HUES6 (cell line): ENCODE measurements around the gene TMEM128.
"Not testable (repeated sequence)": the region's sequence is repeated elsewhere in the genome, so short reads cannot be mapped to it uniquely, and the experiment has no call there.

Experiments used
- H3K27ac ChIP-seq: 2 replicates; pipeline ENCODE4 v1.7.0; 2013; ENCODE audit warnings: low read depth, mild to moderate bottlenecking, low read length, inconsistent platforms
- H3K27me3 ChIP-seq: 2 replicates; pipeline ENCODE4 v1.6.1; 2013; ENCODE audit warnings: low read length; ENCODE audit not compliant: control insufficient read depth, insufficient read depth
- H3K36me3 ChIP-seq: 2 replicates; pipeline ENCODE4 v1.6.1; 2013; ENCODE audit warnings: low read length; ENCODE audit not compliant: control insufficient read depth, insufficient read depth
- H3K4me1 ChIP-seq: 2 replicates; pipeline ENCODE4 v1.6.1; 2013; ENCODE audit warnings: low read length; ENCODE audit not compliant: control insufficient read depth, insufficient read depth
- H3K4me3 ChIP-seq: 2 replicates; pipeline ENCODE4 v1.5.1; 2013; ENCODE audit warnings: low read depth, low read length
- H3K9ac ChIP-seq: one replicate; pipeline ENCODE4 v1.6.1; 2013; ENCODE audit warnings: mild to moderate bottlenecking, low read length
- H3K9me3 ChIP-seq: 2 replicates; pipeline ENCODE4 v1.6.1; 2013; ENCODE audit warnings: low read depth, low read length; ENCODE audit not compliant: control insufficient read depth, insufficient read depth

Gene TMEM128

GRCh38 chr4:4254666-4255065, 6.6 kb upstream of the TMEM128 start:
- Histone ChIP-seq H3K4me3 (no peak overlapping the region), H3K9me3 (no peaks in the 10 kb centered on the region), H3K4me1 (no peaks in the 10 kb centered on the region)

GRCh38 chr4:4254199-4254598, 6.2 kb upstream of the TMEM128 start:
- no peaks in the 10 kb centered on the region for H3K36me3 ChIP-seq
- H3K9ac ChIP-seq, result no peak overlapping the region
- H3K27ac ChIP-seq, result no peak overlapping the region
- no peaks in the 10 kb centered on the region for H3K9me3 ChIP-seq
- H3K4me1 ChIP-seq, result 0 out of 2 replicates have a peak, but pooled peaks cover under 1% of the 10 kb centered on the region
- H3K4me3 ChIP-seq, result no peak overlapping the region
- peaks cover 5% of the 10 kb centered on the region; the same call in 1 of the 2 replicates for H3K27me3 ChIP-seq

More at GRCh38 chr4:4254666-4255065, 6.6 kb upstream of the TMEM128 start:
- H3K27ac ChIP-seq, result no peak overlapping the region
- peaks cover 5% of the 10 kb centered on the region; the same call in 1 of the 2 replicates for H3K27me3 ChIP-seq
- no peaks in the 10 kb centered on the region for H3K36me3 ChIP-seq
- H3K9ac ChIP-seq, result no peak overlapping the region

- Histone ChIP-seq H3K27ac (no peak overlapping the region), H3K9ac (no peak overlapping the region), H3K27me3 (peaks cover 5% of the 10 kb centered on the region; the same call in 1 of the 2 replicates), H3K4me1 (peaks cover 7% of the 10 kb centered on the region; the same call in 1 of the 2 replicates), H3K4me3 (no peak overlapping the region), H3K9me3 (no peaks in the 10 kb centered on the region), H3K36me3 (peaks cover 11% of the 10 kb centered on the region)
These were observed 1.8 kb upstream of the TMEM128 start for GRCh38 chr4:4249866-4250265.

- not testable (repeated sequence) for H3K9ac ChIP-seq, H3K27me3 ChIP-seq, H3K27ac ChIP-seq, H3K4me1 ChIP-seq, H3K9me3 ChIP-seq
- H3K4me3 ChIP-seq, result peak overlapping the region; percentile 81
- peaks cover 16% of the 10 kb centered on the region for H3K36me3 ChIP-seq
These were observed 1.3 kb upstream of the TMEM128 start for GRCh38 chr4:4249342-4249741.

- Histone ChIP-seq H3K4me1 (peaks cover 7% of the 10 kb centered on the region; the same call in 1 of the 2 replicates), H3K27me3 (peaks cover 5% of the 10 kb centered on the region; the same call in 1 of the 2 replicates), H3K27ac (peak overlapping the region; percentile 82)
These were observed 821 bp upstream of the TMEM128 start for GRCh38 chr4:4248885-4249203.

GRCh38 chr4:4247696-4248028, 361 bp downstream of the TMEM128 start:
- Histone ChIP-seq H3K4me3 (peak overlapping the region; percentile 81), H3K9ac (peak overlapping the region; percentile 96), H3K27ac (peak overlapping the region; percentile 82), H3K4me1 (peaks cover 7% of the 10 kb centered on the region; the same call in 1 of the 2 replicates), H3K27me3 (peaks cover 5% of the 10 kb centered on the region; the same call in 1 of the 2 replicates), H3K36me3 (peaks cover 28% of the 10 kb centered on the region), H3K9me3 (no peaks in the 10 kb centered on the region)

More at GRCh38 chr4:4248885-4249203, 821 bp upstream of the TMEM128 start:
- H3K9me3 ChIP-seq, result no peaks in the 10 kb centered on the region
- peaks cover 21% of the 10 kb centered on the region for H3K36me3 ChIP-seq
- peak overlapping the region; percentile 96 for H3K9ac ChIP-seq
- peak overlapping the region; percentile 81 for H3K4me3 ChIP-seq

GRCh38 chr4:4245172-4245571, 2.9 kb downstream of the TMEM128 start:
- no peak overlapping the region for H3K27ac ChIP-seq
- H3K36me3 ChIP-seq, result peaks cover 48% of the 10 kb centered on the region
- no peak overlapping the region for H3K4me3 ChIP-seq
- no peak overlapping the region for H3K9ac ChIP-seq
- H3K4me1 ChIP-seq, result peaks cover 7% of the 10 kb centered on the region; the same call in 1 of the 2 replicates
- no peaks in the 10 kb centered on the region for H3K27me3 ChIP-seq
- no peaks in the 10 kb centered on the region for H3K9me3 ChIP-seq

GRCh38 chr4:4239551-4239950, 8.5 kb downstream of the TMEM128 start:
- H3K9me3 ChIP-seq, H3K9ac ChIP-seq, H3K4me1 ChIP-seq, H3K27ac ChIP-seq, H3K4me3 ChIP-seq, H3K27me3 ChIP-seq: not testable (repeated sequence)
- peaks cover 58% of the 10 kb centered on the region for H3K36me3 ChIP-seq

- Histone ChIP-seq H3K27me3 (peaks cover 26% of the 10 kb centered on the region), H3K36me3 (peaks cover 14% of the 10 kb centered on the region), H3K27ac (no peak overlapping the region), H3K9me3 (peaks cover 13% of the 10 kb centered on the region; the same call in 1 of the 2 replicates), H3K4me3 (no peak overlapping the region), H3K9ac (no peak overlapping the region), H3K4me1 (no peaks in the 10 kb centered on the region)
These were observed 14.4 kb downstream of the TMEM128 start for GRCh38 chr4:4233610-4234009.

GRCh38 chr4:4228356-4228668, 19.7 kb downstream of the TMEM128 start:
- H3K9ac ChIP-seq, result no peak overlapping the region
- H3K4me3 ChIP-seq, result no peak overlapping the region
- H3K27ac ChIP-seq, result no peak overlapping the region
- peaks cover 79% of the 10 kb centered on the region for H3K27me3 ChIP-seq
- H3K4me1 ChIP-seq, result no peaks in the 10 kb centered on the region
- H3K9me3 ChIP-seq, result peaks cover 3% of the 10 kb centered on the region; the same call in 1 of the 2 replicates
- no peaks in the 10 kb centered on the region for H3K36me3 ChIP-seq

- peaks cover 85% of the 10 kb centered on the region for H3K27me3 ChIP-seq
- no peak overlapping the region for H3K27ac ChIP-seq
- peak overlapping the region; percentile 47 for H3K4me3 ChIP-seq
- no peaks in the 10 kb centered on the region for H3K4me1 ChIP-seq
- no peak overlapping the region for H3K9ac ChIP-seq
- H3K36me3 ChIP-seq, result no peaks in the 10 kb centered on the region
- no peaks in the 10 kb centered on the region for H3K9me3 ChIP-seq
These were observed 20.3 kb downstream of the TMEM128 start for GRCh38 chr4:4227510-4228355.
